RWPE2 (cell line): ENCODE data around the gene TREH.
A peak's percentile ranks its signal among the peaks of the same experiment; 100 is the strongest.

Experiments used
- ATAC-seq: fragments of 200-7000 bp; cut with Tn5 transposase; 3 replicates; pipeline ENCODE4 v1.9.1; 2021; ENCODE audit warnings: low read depth
- DNase-seq: peaks from one replicate; pipeline ENCODE4 v3.0.0-alpha.2; 2020; ENCODE audit warnings: low spot score
- H3K27ac ChIP-seq: fragments of 450-650 bp; 2 replicates; pipeline ENCODE4 v1.5.1; 2017; ENCODE audit warnings: mild to moderate bottlenecking; ENCODE audit not compliant: poor library complexity, severe bottlenecking
- H3K27me3 ChIP-seq: fragments of 250-450 bp; sonication (Bioruptor Pico); 2 replicates; pipeline ENCODE4 v1.5.1; 2021; ENCODE audit warnings: mild to moderate bottlenecking, moderate library complexity; ENCODE audit not compliant: insufficient read depth, poor library complexity, severe bottlenecking
- H3K36me3 ChIP-seq: fragments of 250-450 bp; sonication (Bioruptor Pico); 2 replicates; pipeline ENCODE4 v1.5.1; 2020; ENCODE audit warnings: low read depth, mild to moderate bottlenecking, moderate library complexity
- H3K4me1 ChIP-seq: fragments of 250-450 bp; sonication (Bioruptor Pico); 2 replicates; pipeline ENCODE4 v1.5.1; 2021; ENCODE audit warnings: mild to moderate bottlenecking, moderate library complexity; ENCODE audit not compliant: insufficient read depth, poor library complexity, severe bottlenecking
- H3K4me3 ChIP-seq: fragments of 250-450 bp; sonication (Bioruptor Pico); 2 replicates; pipeline ENCODE4 v1.5.1; 2021; ENCODE audit warnings: mild to moderate bottlenecking, moderate library complexity; ENCODE audit not compliant: severe bottlenecking
- H3K9me3 ChIP-seq: fragments of 250-450 bp; sonication (Bioruptor Pico); 2 replicates; pipeline ENCODE4 v1.5.1; 2021; ENCODE audit warnings: mild to moderate bottlenecking, moderate library complexity; ENCODE audit not compliant: severe bottlenecking
- CTCF ChIP-seq: fragments of 450-650 bp; IDR thresholded peaks from one replicate; pipeline ENCODE4 v1.5.1; 2017; ENCODE audit warnings: mild to moderate bottlenecking, moderate library complexity; ENCODE audit not compliant: poor library complexity, severe bottlenecking

TREH gene

GRCh38 chr11:118691926-118692830 is 12.7 kb upstream of the TREH start:
- Histone ChIP-seq H3K27ac (peak overlapping the region; percentile 85), H3K4me1 (peaks cover 17% of the 10 kb centered on the region), H3K27me3 (no peaks in the 10 kb centered on the region), H3K9me3 (no peaks in the 10 kb centered on the region), H3K36me3 (no peaks in the 10 kb centered on the region), H3K4me3 (no peak overlapping the region)
- peak; percentile 78 for ATAC-seq
- peak; percentile 11 for TF ChIP-seq CTCF
- DNase-seq: peak; percentile 89

- Histone ChIP-seq H3K4me3 (no peak overlapping the region), H3K27ac (peak overlapping the region; percentile 85), H3K36me3 (no peaks in the 10 kb centered on the region), H3K27me3 (no peaks in the 10 kb centered on the region), H3K4me1 (peaks cover 17% of the 10 kb centered on the region), H3K9me3 (no peaks in the 10 kb centered on the region)
- no peak for TF ChIP-seq CTCF
- DNase-seq: no peak
- ATAC-seq: no peak
These were observed 11.3 kb upstream of the TREH start for GRCh38 chr11:118690553-118691304.

GRCh38 chr11:118689852-118690552 is 10.6 kb upstream of the TREH start:
- ATAC-seq: peak; percentile 77
- Histone ChIP-seq H3K36me3 (no peaks in the 10 kb centered on the region), H3K27me3 (no peaks in the 10 kb centered on the region), H3K4me3 (peak overlapping the region; percentile 13), H3K27ac (peak overlapping the region; percentile 85), H3K9me3 (no peaks in the 10 kb centered on the region), H3K4me1 (peaks cover 17% of the 10 kb centered on the region)
- DNase-seq: peak; percentile 94
- peak; percentile 99 for TF ChIP-seq CTCF

- peak overlapping the region; percentile 85 for H3K27ac ChIP-seq
- H3K9me3 ChIP-seq: no peaks in the 10 kb centered on the region
- peaks cover 17% of the 10 kb centered on the region for H3K4me1 ChIP-seq
- TF ChIP-seq CTCF: no peak
- peak; percentile 1; the same call in 1 of the 3 replicates for ATAC-seq
- DNase-seq: no peak
- no peaks in the 10 kb centered on the region for H3K27me3 ChIP-seq
- H3K36me3 ChIP-seq: no peaks in the 10 kb centered on the region
- H3K4me3 ChIP-seq: no peak overlapping the region
These were observed 10.0 kb upstream of the TREH start for GRCh38 chr11:118689503-118689851.
